ENCODE measurements around the gene KIAA1217. TPM values are rescaled to one million over a fixed set of nuclear protein-coding genes. Genes with fewer than 3 reads are reported as not detected.

Gene KIAA1217
- total and polyA plus RNA-seq, 2 of the 8 experiments (the other 6 are each of a cell fraction or from before 2014, with no cell fraction given): 4.5 to 15.6 TPM

- TF ChIP-seq CTCF (IDR thresholded peaks at IDR 0.05; ENCODE audit: control extremely low read depth in 1 of 3, insufficient read depth in 1 of 3, low read depth in 1 of 3, low read length in 3 of 3): no peak
- TF ChIP-seq SUZ12 (IDR thresholded peaks at IDR 0.05; ENCODE audit: low read length): no peak
Observed at GRCh38 chr10:24278176-24278889, 69.4 kb downstream of the KIAA1217 start (continued).

Measured in H1 (cell line).